GM19025 (cell line): Measurements from ENCODE around the gene RAI1.
"Not testable (repeated sequence)": the region's sequence is repeated elsewhere in the genome, so short reads cannot be mapped to it uniquely, and the experiment has no call there.

Source experiments
- ATAC-seq: cut with Tn5 transposase; IDR thresholded peaks from one replicate; pipeline ENCODE4 v1.9.1; 2021; ENCODE audit warnings: mild to moderate bottlenecking, low read depth, moderate library complexity; ENCODE audit not compliant: unreplicated experiment

Gene RAI1

GRCh38 chr17:17793378-17794214 is 112.3 kb downstream of the RAI1 start:
- ATAC-seq: no peak

- no peak for ATAC-seq
Measured at GRCh38 chr17:17794382-17794781, 113.1 kb downstream of the RAI1 start.

GRCh38 chr17:17795296-17795695 is 114.0 kb downstream of the RAI1 start:
- no peak for ATAC-seq

- no peak for ATAC-seq
Measured at GRCh38 chr17:17795946-17796786, 114.9 kb downstream of the RAI1 start.

- no peak for ATAC-seq
Measured at GRCh38 chr17:17796787-17797061, 115.5 kb downstream of the RAI1 start.

- ATAC-seq: no peak
Measured at GRCh38 chr17:17797119-17797809, 116.0 kb downstream of the RAI1 start.

- ATAC-seq: no peak
Measured at GRCh38 chr17:17798010-17798556, 116.8 kb downstream of the RAI1 start.

GRCh38 chr17:17798573-17799255 is 117.5 kb downstream of the RAI1 start:
- ATAC-seq: no peak

- no peak for ATAC-seq
Measured at GRCh38 chr17:17800504-17801021, 119.3 kb downstream of the RAI1 start.

GRCh38 chr17:17801800-17802481 is 120.7 kb downstream of the RAI1 start:
- ATAC-seq: no peak

- ATAC-seq: no peak
Measured at GRCh38 chr17:17804007-17804406, 122.7 kb downstream of the RAI1 start.

- no peak for ATAC-seq
Measured at GRCh38 chr17:17805575-17805974, 124.3 kb downstream of the RAI1 start.

- no peak for ATAC-seq
Measured at GRCh38 chr17:17806035-17806434, 124.8 kb downstream of the RAI1 start.

GRCh38 chr17:17806611-17807274 is 125.5 kb downstream of the RAI1 start:
- no peak for ATAC-seq

GRCh38 chr17:17807440-17807839 is 126.2 kb downstream of the RAI1 start:
- ATAC-seq: no peak

GRCh38 chr17:17808200-17808599 is 126.9 kb downstream of the RAI1 start:
- ATAC-seq: not testable (repeated sequence)

GRCh38 chr17:17808706-17809432 is 127.6 kb downstream of the RAI1 start:
- ATAC-seq: no peak

GRCh38 chr17:17809531-17810083 is 128.3 kb downstream of the RAI1 start:
- ATAC-seq: no peak
